HEK293 (cell line): ENCODE measurements around the gene C17orf67.

Experiments used
- CTCF ChIA-PET: fragments of 350-600 bp; formaldehyde crosslinking; extraction: SDS; loops from one replicate; lab custom pipeline; 2021; ENCODE audit warnings: antibody characterized with exemption; lab: Yijun Ruan, JAX
- POLR2A ChIA-PET: fragments of 300-600 bp; formaldehyde crosslinking; extraction: SDS; loops from one replicate; lab custom pipeline; 2020; ENCODE audit warnings: antibody characterized with exemption, inconsistent platforms; lab: Yijun Ruan, JAX
- H3K27ac ChIP-seq: fragments of 200-500 bp; sonication (Bioruptor generic); 2 replicates; pipeline ENCODE4 v1.5.1; 2014; ENCODE audit warnings: low read depth, low read length, control low read depth, inconsistent platforms; ENCODE audit errors: extremely low read depth
- H3K36me3 ChIP-seq, 2 experiments: fragments of 200-500 bp in 1 of 2; sonication (Bioruptor generic) in 1 of 2; 1 replicate in 1 of 2; 2 replicates in 1 of 2; pipeline ENCODE4 v1.5.1; 2014 to 2017; ENCODE audit warnings: inconsistent platforms in 2 of 2, low read length in 2 of 2; ENCODE audit not compliant: control insufficient read depth in 2 of 2, insufficient read depth in 1 of 2
- H3K4me1 ChIP-seq: fragments of 200-500 bp; sonication (Bioruptor generic); 2 replicates; pipeline ENCODE4 v1.5.1; 2014; ENCODE audit warnings: mild to moderate bottlenecking, low read length, inconsistent platforms; ENCODE audit not compliant: control insufficient read depth, insufficient read depth
- H3K4me3 ChIP-seq: 2 replicates; pipeline ENCODE4 v1.5.1; 2011; ENCODE audit warnings: low read depth, mild to moderate bottlenecking, control low read depth, low read length, moderate library complexity
- H3K9me3 ChIP-seq: fragments of 200-500 bp; sonication (Bioruptor generic); 2 replicates; pipeline ENCODE4 v1.5.1; 2014; ENCODE audit warnings: low read depth, low read length, inconsistent platforms; ENCODE audit not compliant: control insufficient read depth, insufficient read depth
- BCL11A ChIP-seq: fragments of 450-650 bp; formaldehyde crosslinking; IDR thresholded peaks from 2 replicates; pipeline ENCODE4 v1.5.1; 2016; ENCODE audit warnings: low read depth, missing biosample characterization, missing genetic modification characterization
- HOXA7 ChIP-seq: sonication (generic); formaldehyde crosslinking; IDR thresholded peaks from 2 replicates; pipeline ENCODE4 v1.8.1; 2022; ENCODE audit warnings: missing genetic modification reagents, borderline replicate concordance
- HOXD13 ChIP-seq: sonication (generic); formaldehyde crosslinking; IDR thresholded peaks from 2 replicates; pipeline ENCODE4 v1.8.0; 2022; ENCODE audit warnings: missing genetic modification reagents, borderline replicate concordance
- KLF8 ChIP-seq: fragments of 450-650 bp; formaldehyde crosslinking; IDR thresholded peaks from 2 replicates; pipeline ENCODE4 v1.5.1; 2016; ENCODE audit warnings: missing biosample characterization, missing genetic modification characterization
- KLF9 ChIP-seq: fragments of 450-650 bp; formaldehyde crosslinking; IDR thresholded peaks from 2 replicates; pipeline ENCODE4 v1.5.1; 2016; ENCODE audit warnings: missing biosample characterization, missing genetic modification characterization, low read depth
- TCF7L2 ChIP-seq: IDR thresholded peaks from 2 replicates; pipeline ENCODE4 v1.6.1; 2011; ENCODE audit warnings: low read depth, mild to moderate bottlenecking, inconsistent platforms, low read length, moderate library complexity, borderline replicate concordance
- ZBTB1 ChIP-seq: fragments of 450-650 bp; formaldehyde crosslinking; IDR thresholded peaks from 2 replicates; pipeline ENCODE4 v1.5.1; 2016; ENCODE audit warnings: missing biosample characterization, missing genetic modification characterization
- ZNF174 ChIP-seq: fragments of 450-650 bp; formaldehyde crosslinking; IDR thresholded peaks from 2 replicates; pipeline ENCODE4 v1.5.0; 2017; ENCODE audit warnings: missing biosample characterization, mild to moderate bottlenecking, missing genetic modification characterization
- ZNF175 ChIP-seq: fragments of 450-650 bp; formaldehyde crosslinking; IDR thresholded peaks from 2 replicates; pipeline ENCODE4 v1.5.1; 2016; ENCODE audit warnings: missing biosample characterization, missing genetic modification characterization
- ZNF19 ChIP-seq: fragments of 450-650 bp; formaldehyde crosslinking; IDR thresholded peaks from 2 replicates; pipeline ENCODE4; 2016; ENCODE audit warnings: missing biosample characterization, missing genetic modification characterization, low read depth
- ZNF2 ChIP-seq: fragments of 450-650 bp; formaldehyde crosslinking; IDR thresholded peaks from 2 replicates; pipeline ENCODE4 v1.5.1; 2016; ENCODE audit warnings: missing biosample characterization, missing genetic modification characterization
- ZNF24 ChIP-seq: fragments of 450-650 bp; formaldehyde crosslinking; IDR thresholded peaks from 2 replicates; pipeline ENCODE4 v1.5.1; 2016; ENCODE audit warnings: missing biosample characterization, missing genetic modification characterization
- ZNF248 ChIP-seq: fragments of 450-650 bp; formaldehyde crosslinking; IDR thresholded peaks from 2 replicates; pipeline ENCODE4 v1.5.1; 2017; ENCODE audit warnings: missing biosample characterization, missing genetic modification characterization
- ZNF335 ChIP-seq: fragments of 450-650 bp; formaldehyde crosslinking; conservative IDR thresholded peaks from 2 replicates; pipeline ENCODE4 v1.5.1; 2016; ENCODE audit warnings: missing biosample characterization, missing genetic modification characterization
- ZNF341 ChIP-seq: fragments of 450-650 bp; formaldehyde crosslinking; IDR thresholded peaks from 2 replicates; pipeline ENCODE4; 2016; ENCODE audit warnings: low read depth, missing biosample characterization, missing genetic modification characterization
- ZNF366 ChIP-seq: fragments of 450-650 bp; formaldehyde crosslinking; conservative IDR thresholded peaks from 2 replicates; pipeline ENCODE4 v1.5.1; 2016; ENCODE audit warnings: missing biosample characterization, missing genetic modification characterization
- ZNF404 ChIP-seq: fragments of 450-650 bp; formaldehyde crosslinking; IDR thresholded peaks from 2 replicates; pipeline ENCODE4 v1.5.1; 2017; ENCODE audit warnings: missing biosample characterization, missing genetic modification characterization
- ZNF416 ChIP-seq: fragments of 450-650 bp; formaldehyde crosslinking; IDR thresholded peaks from 2 replicates; pipeline ENCODE4 v1.5.1; 2016; ENCODE audit warnings: missing biosample characterization, missing genetic modification characterization
- ZNF473 ChIP-seq: fragments of 450-650 bp; formaldehyde crosslinking; IDR thresholded peaks from 2 replicates; pipeline ENCODE4 v1.5.1; 2017; ENCODE audit warnings: missing biosample characterization, missing genetic modification characterization
- ZNF549 ChIP-seq: fragments of 450-650 bp; IDR thresholded peaks from 2 replicates; pipeline ENCODE4 v1.5.1; 2018; ENCODE audit warnings: missing biosample characterization, missing genetic modification characterization, mild to moderate bottlenecking, inconsistent platforms, moderate library complexity
- ZNF621 ChIP-seq: fragments of 450-650 bp; formaldehyde crosslinking; IDR thresholded peaks from 2 replicates; pipeline ENCODE4 v1.5.1; 2017; ENCODE audit warnings: missing biosample characterization, missing genetic modification characterization
- ZNF624 ChIP-seq: fragments of 450-650 bp; formaldehyde crosslinking; IDR thresholded peaks from 2 replicates; pipeline ENCODE4 v1.5.1; 2017; ENCODE audit warnings: missing biosample characterization, missing genetic modification characterization
- ZNF654 ChIP-seq: fragments of 450-650 bp; formaldehyde crosslinking; IDR thresholded peaks from 2 replicates; pipeline ENCODE4 v1.5.1; 2016; ENCODE audit warnings: low read depth, missing biosample characterization, missing genetic modification characterization
- ZNF660 ChIP-seq: fragments of 450-650 bp; IDR thresholded peaks from 2 replicates; pipeline ENCODE4 v1.5.1; 2018; ENCODE audit warnings: missing biosample characterization, mild to moderate bottlenecking, missing genetic modification characterization
- ZNF677 ChIP-seq: fragments of 450-650 bp; IDR thresholded peaks from 2 replicates; pipeline ENCODE4 v1.5.0; 2018; ENCODE audit warnings: missing biosample characterization, mild to moderate bottlenecking, missing genetic modification characterization, moderate library complexity
- ZNF791 ChIP-seq: fragments of 450-650 bp; formaldehyde crosslinking; IDR thresholded peaks from 2 replicates; pipeline ENCODE4 v1.5.1; 2016; ENCODE audit warnings: missing biosample characterization, missing genetic modification characterization
- ZXDB ChIP-seq: fragments of 450-650 bp; formaldehyde crosslinking; IDR thresholded peaks from 2 replicates; pipeline ENCODE4 v1.5.1; 2016; ENCODE audit warnings: missing biosample characterization, missing genetic modification characterization
- TF ChIP-seq, protein P1 (sequence below): fragments of 450-650 bp; formaldehyde crosslinking; IDR thresholded peaks from 2 replicates; pipeline ENCODE4 v1.5.1; 2017; ENCODE audit warnings: missing biosample characterization, missing genetic modification characterization
- TF ChIP-seq, protein P2 (sequence below): fragments of 450-650 bp; formaldehyde crosslinking; IDR thresholded peaks from 2 replicates; pipeline ENCODE4 v1.5.1; 2016; ENCODE audit warnings: missing biosample characterization, missing genetic modification characterization
- TF ChIP-seq, protein P3 (sequence below): fragments of 450-650 bp; formaldehyde crosslinking; IDR thresholded peaks from 2 replicates; pipeline ENCODE4 v1.5.1; 2017; ENCODE audit warnings: missing biosample characterization, missing genetic modification characterization
- TF ChIP-seq, protein P4 (sequence below): fragments of 450-650 bp; formaldehyde crosslinking; IDR thresholded peaks from 2 replicates; pipeline ENCODE4 v1.5.1; 2016; ENCODE audit warnings: missing biosample characterization, missing genetic modification characterization
- TF ChIP-seq, protein P5 (sequence below): fragments of 450-650 bp; formaldehyde crosslinking; IDR thresholded peaks from 2 replicates; pipeline ENCODE4 v1.5.1; 2016; ENCODE audit warnings: missing biosample characterization, missing genetic modification characterization

The C17orf67 gene

DNA sequence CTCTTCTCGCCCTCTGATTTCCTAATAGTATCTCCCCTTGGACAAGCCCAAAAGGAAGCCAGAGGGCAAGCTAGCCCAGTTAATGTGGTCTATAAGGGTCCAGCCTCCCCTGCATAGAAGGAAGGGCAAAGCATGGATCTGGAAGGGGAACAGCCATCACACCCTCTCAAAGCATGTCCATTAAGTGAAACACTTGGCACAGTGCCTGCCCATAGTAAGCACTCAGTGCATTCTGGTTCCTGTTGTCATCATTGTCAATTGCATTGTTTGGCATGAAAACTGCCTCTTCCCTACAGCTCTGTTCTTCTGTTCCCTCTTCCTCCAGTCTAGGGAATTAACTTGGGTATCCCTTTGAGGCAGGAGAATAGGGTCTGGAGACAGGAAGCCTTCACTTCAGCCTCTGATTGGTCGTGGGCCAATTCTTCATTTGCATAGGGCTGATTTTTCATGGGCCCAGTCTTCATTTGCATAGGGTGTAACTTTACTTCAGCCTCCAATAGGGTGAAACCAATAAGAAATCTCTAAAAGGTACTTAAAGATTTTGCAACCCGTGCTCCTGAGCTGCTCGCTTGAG, 81.4 kb downstream of the C17orf67 start (continued):
- TF ChIP-seq, protein P1, sequence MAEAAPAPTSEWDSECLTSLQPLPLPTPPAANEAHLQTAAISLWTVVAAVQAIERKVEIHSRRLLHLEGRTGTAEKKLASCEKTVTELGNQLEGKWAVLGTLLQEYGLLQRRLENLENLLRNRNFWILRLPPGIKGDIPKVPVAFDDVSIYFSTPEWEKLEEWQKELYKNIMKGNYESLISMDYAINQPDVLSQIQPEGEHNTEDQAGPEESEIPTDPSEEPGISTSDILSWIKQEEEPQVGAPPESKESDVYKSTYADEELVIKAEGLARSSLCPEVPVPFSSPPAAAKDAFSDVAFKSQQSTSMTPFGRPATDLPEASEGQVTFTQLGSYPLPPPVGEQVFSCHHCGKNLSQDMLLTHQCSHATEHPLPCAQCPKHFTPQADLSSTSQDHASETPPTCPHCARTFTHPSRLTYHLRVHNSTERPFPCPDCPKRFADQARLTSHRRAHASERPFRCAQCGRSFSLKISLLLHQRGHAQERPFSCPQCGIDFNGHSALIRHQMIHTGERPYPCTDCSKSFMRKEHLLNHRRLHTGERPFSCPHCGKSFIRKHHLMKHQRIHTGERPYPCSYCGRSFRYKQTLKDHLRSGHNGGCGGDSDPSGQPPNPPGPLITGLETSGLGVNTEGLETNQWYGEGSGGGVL (tag by site-specific recombination), result no peak
- TF ChIP-seq ZNF248, result no peak
- no peak for TF ChIP-seq KLF9 (tag by site-specific recombination)

DNA sequence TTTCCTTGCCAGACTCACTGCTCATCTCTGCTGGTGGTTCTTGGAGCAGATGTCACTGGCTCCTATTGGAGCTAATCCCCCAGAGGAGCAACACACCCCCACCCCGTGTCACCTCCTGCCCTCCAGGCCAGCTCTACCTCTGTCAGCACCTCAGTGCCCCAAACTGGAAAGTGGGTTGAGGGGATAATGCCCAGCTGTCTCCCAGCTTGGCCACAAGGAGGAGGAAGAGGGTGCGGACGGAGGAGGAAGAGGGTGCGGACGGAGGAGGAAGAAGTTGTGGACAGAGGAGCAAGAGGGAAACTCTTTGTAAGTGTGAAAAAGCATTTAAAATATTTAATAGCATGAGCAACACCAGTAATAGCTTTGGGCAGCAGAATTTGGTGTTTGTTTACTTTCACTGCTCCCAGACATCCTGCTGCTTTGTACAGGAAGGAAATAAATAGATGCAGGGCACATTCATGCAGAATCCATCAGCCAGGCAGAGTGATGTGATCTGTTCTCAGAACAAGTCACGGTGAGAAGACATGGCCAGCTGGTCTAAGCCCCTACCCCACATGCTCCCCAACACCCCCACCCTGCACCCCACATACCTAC, 82.5 kb downstream of the C17orf67 start:
- CTCF ChIA-PET, result interaction anchor here (0.6 to 1.3 kb wide), 9 partner anchors 29 to 1213 kb away, joined by 3 to 5 read pairs (median 3); no protein-coding TSS in a partner anchor

DNA sequence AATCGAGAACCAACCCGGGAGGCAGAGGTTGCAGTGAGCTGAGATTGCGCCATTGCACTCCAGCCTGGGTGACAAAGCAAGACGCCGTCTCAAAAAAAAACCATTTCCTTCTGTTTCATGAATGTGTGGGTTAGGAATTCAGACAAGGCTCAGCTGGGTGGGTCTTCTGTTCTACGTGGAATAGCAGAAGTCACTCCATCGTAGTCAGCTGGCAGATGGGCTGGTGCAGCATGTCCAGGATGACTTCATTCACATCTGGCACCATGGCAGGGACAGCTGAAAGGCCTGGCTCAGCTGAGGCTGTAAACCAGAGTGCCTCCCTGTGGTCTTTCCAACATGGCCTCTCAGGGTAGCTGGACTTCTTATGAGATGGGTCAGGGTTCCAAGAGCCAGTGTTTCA, 89.0 kb downstream of the C17orf67 start:
- POLR2A ChIA-PET, result no interaction called here
- Histone ChIP-seq H3K27ac (no peak overlapping the region), H3K9me3 (no peaks in the 10 kb centered on the region), H3K36me3 (no peaks in the 10 kb centered on the region), H3K4me1 (no peaks in the 10 kb centered on the region), H3K4me3 (no peak overlapping the region)
- CTCF ChIA-PET, result no interaction called here
- TF ChIP-seq ZNF174 (tag by site-specific recombination) (no peak), BCL11A (no peak), ZNF341 (tag by site-specific recombination) (no peak), ZNF677 (no peak), ZNF366 (tag by site-specific recombination) (no peak), HOXD13 (CRISPR knock-in tag) (no peak), ZXDB (tag by site-specific recombination) (no peak), TCF7L2 (no peak), ZNF24 (tag by site-specific recombination) (no peak), KLF8 (no peak), ZNF2 (no peak)
- TF ChIP-seq, protein P2, sequence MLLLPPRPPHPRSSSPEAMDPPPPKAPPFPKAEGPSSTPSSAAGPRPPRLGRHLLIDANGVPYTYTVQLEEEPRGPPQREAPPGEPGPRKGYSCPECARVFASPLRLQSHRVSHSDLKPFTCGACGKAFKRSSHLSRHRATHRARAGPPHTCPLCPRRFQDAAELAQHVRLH (tag by site-specific recombination), result no peak

More for the DNA sequence above, 82.5 kb downstream of the C17orf67 start:
- Histone ChIP-seq H3K4me1 (no peaks in the 10 kb centered on the region), H3K36me3 (no peaks in the 10 kb centered on the region), H3K27ac (no peak overlapping the region), H3K9me3 (no peaks in the 10 kb centered on the region), H3K4me3 (no peak overlapping the region)
- POLR2A ChIA-PET, result no interaction called here
- no peak for TF ChIP-seq ZNF624 (tag by site-specific recombination)
- TF ChIP-seq ZNF549 (tag by site-specific recombination), result no peak
- TF ChIP-seq HOXA7 (CRISPR knock-in tag), result no peak
- TF ChIP-seq ZNF404 (tag by site-specific recombination), result no peak
- TF ChIP-seq ZBTB1, result no peak
- TF ChIP-seq ZNF416 (tag by site-specific recombination), result no peak
- no peak for TF ChIP-seq ZNF335 (tag by site-specific recombination)
- TF ChIP-seq, protein P3, sequence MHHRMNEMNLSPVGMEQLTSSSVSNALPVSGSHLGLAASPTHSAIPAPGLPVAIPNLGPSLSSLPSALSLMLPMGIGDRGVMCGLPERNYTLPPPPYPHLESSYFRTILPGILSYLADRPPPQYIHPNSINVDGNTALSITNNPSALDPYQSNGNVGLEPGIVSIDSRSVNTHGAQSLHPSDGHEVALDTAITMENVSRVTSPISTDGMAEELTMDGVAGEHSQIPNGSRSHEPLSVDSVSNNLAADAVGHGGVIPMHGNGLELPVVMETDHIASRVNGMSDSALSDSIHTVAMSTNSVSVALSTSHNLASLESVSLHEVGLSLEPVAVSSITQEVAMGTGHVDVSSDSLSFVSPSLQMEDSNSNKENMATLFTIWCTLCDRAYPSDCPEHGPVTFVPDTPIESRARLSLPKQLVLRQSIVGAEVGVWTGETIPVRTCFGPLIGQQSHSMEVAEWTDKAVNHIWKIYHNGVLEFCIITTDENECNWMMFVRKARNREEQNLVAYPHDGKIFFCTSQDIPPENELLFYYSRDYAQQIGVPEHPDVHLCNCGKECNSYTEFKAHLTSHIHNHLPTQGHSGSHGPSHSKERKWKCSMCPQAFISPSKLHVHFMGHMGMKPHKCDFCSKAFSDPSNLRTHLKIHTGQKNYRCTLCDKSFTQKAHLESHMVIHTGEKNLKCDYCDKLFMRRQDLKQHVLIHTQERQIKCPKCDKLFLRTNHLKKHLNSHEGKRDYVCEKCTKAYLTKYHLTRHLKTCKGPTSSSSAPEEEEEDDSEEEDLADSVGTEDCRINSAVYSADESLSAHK (tag by site-specific recombination), result no peak
- TF ChIP-seq ZNF621 (tag by site-specific recombination), result no peak
- TF ChIP-seq ZNF660, result no peak
- no peak for TF ChIP-seq ZNF19 (tag by site-specific recombination)
- TF ChIP-seq, protein P4, sequence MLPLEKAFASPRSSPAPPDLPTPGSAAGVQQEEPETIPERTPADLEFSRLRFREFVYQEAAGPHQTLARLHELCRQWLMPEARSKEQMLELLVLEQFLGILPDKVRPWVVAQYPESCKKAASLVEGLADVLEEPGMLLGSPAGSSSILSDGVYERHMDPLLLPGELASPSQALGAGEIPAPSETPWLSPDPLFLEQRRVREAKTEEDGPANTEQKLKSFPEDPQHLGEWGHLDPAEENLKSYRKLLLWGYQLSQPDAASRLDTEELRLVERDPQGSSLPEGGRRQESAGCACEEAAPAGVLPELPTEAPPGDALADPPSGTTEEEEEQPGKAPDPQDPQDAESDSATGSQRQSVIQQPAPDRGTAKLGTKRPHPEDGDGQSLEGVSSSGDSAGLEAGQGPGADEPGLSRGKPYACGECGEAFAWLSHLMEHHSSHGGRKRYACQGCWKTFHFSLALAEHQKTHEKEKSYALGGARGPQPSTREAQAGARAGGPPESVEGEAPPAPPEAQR (tag by site-specific recombination), result no peak
- TF ChIP-seq ZNF174 (tag by site-specific recombination), result no peak
- TF ChIP-seq ZNF654 (tag by site-specific recombination), result no peak
- no peak for TF ChIP-seq ZNF473
- TF ChIP-seq ZNF175 (tag by site-specific recombination), result no peak
- TF ChIP-seq, protein P5, sequence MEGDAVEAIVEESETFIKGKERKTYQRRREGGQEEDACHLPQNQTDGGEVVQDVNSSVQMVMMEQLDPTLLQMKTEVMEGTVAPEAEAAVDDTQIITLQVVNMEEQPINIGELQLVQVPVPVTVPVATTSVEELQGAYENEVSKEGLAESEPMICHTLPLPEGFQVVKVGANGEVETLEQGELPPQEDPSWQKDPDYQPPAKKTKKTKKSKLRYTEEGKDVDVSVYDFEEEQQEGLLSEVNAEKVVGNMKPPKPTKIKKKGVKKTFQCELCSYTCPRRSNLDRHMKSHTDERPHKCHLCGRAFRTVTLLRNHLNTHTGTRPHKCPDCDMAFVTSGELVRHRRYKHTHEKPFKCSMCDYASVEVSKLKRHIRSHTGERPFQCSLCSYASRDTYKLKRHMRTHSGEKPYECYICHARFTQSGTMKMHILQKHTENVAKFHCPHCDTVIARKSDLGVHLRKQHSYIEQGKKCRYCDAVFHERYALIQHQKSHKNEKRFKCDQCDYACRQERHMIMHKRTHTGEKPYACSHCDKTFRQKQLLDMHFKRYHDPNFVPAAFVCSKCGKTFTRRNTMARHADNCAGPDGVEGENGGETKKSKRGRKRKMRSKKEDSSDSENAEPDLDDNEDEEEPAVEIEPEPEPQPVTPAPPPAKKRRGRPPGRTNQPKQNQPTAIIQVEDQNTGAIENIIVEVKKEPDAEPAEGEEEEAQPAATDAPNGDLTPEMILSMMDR (tag by site-specific recombination), result no peak
- no peak for TF ChIP-seq ZNF791 (tag by site-specific recombination)
